Activated CD4-positive, alpha-beta T cell treated with anti-CD3 and anti-CD28 coated beads, Interleukin-2, amount 50 U/mL, for 48 hours (primary cell): Measurements from ENCODE around the gene RNF168.
"Not testable (repeated sequence)": the region's sequence is repeated elsewhere in the genome, so short reads cannot be mapped to it uniquely, and the experiment has no call there.

ENCODE experiments used
- DNase-seq, 2 experiments: peaks; one replicate each; pipeline ENCODE4 v3.0.0-alpha.2; 2020

RNF168 gene, protein sequence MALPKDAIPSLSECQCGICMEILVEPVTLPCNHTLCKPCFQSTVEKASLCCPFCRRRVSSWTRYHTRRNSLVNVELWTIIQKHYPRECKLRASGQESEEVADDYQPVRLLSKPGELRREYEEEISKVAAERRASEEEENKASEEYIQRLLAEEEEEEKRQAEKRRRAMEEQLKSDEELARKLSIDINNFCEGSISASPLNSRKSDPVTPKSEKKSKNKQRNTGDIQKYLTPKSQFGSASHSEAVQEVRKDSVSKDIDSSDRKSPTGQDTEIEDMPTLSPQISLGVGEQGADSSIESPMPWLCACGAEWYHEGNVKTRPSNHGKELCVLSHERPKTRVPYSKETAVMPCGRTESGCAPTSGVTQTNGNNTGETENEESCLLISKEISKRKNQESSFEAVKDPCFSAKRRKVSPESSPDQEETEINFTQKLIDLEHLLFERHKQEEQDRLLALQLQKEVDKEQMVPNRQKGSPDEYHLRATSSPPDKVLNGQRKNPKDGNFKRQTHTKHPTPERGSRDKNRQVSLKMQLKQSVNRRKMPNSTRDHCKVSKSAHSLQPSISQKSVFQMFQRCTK

DNA sequence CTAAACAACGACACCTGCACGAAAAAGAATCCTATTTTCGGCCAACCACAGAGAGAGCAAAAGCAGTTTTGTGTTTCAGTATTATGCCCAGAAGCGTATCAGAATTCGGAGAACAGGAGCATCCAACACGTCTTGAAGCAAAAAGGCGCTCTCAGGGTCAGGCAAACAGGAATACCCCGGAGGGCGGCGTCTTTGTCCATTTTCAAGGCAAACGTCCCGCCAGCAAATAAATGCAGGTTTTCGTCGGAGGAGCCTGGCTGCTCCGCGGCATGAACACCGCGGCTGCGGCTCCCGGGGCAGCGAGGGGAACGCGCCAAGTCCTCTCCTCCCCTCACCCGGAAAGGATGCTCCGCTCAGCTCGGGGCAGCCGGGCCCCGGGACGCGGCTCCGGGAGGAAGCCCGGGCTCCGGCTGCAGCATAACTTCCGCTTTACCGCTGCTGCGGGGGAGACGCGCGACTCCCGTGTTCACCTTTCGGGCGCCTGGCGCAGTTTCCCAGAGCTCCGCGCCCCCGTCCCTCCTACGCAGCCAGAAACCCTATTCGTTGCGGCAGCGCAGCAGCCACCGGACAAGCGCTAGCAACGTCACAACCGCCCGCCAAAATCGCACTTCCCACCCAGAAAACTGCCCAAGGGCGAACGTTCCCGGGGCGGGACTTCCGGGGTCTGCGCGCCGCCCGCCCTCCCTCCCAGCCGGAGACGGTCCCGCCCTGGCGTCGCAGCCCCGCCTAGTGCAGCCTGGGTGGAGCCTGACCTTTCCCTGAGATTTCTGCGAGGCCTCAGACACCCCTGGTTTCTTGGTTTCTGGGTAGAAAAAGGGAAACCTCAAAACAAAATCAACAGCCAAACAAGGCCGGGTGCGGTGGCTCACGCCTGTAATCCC lies at the start of gene RNF168:
Gene RNF168 (minus strand): TSS at position 573 of the 881 bp plus-strand sequence. CDS start 595 bp downstream, outside the sequence.
- DNase-seq: peak; percentile 97 to 98

DNA sequence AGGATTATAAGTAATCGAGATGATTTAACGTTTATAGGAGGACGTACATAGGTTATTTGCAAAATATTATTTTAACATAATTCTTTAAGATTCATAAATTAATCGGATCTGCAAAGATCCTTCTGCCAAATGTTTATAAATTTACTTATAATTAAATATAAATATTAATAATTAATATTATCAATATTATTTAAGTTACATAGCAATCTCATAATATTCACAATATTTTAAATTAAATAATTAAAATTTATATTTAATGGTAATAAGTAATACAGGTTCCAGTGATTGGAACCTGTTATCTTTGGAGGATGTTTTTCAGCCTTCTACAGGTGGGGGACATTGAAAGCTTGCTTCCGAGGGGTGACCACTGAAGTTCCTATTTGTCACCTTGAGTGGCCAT lies 48.7 kb upstream of the RNF168 start:
- DNase-seq: no peak

DNA sequence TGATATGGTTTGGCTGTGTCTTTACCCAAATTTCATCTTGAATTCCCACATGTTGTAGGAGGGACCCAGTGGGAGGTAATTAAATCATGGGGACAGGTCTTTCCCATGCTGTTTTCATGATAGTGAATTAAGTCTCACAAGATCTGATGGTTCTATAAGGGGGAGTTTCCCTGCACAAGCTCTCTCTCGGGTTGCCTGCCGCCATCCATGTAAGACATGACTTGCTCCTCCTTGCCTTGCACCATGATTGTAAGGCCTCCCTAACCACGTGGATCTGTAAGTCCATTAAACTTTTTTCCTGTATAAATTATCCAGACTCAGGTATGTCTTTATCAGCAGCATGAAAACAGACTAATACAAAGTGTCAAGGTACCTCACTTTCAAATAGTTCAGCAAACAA lies 46.6 kb upstream of the RNF168 start:
- not testable (repeated sequence) for DNase-seq

DNA sequence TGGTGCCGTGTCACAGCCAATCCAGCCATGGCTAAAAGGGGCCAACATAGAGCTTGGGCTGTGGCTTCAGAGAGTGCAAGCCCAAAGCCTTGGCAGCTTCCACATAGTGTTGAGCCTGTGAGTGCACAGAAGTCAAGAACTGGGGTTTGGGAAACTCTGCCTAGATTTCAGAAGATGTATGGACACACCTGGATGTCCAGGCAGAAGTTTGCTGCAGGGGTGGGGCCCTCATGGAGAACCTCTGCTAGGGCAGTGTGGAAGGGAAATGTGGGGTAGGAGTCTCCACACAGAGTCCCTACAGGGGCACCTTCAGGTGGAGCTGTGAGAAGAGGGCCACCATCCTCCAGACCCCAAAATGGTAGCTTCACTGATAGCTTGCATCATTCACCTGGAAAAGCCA lies 45.7 kb upstream of the RNF168 start:
- not testable (repeated sequence) for DNase-seq

DNA sequence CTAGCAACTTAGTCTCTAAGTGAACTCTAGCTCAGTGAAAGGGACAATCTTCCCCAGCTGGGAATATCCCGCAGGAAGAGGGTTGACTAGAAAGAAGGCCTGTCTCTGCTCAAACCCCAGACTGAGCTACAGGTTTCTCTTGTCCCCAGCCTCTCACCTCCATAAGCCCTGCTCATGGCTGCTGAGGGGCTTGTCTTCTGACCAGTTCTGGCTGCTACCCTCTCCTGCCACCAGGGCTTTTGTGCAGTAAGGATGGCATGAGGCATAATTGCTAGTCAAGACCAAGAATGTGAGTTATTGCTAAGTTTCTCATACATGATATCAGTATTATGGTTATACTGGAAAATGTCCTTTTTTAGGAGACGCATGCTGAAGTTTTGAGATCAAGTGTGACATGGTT lies 43.5 kb upstream of the RNF168 start:
- no peak for DNase-seq

DNA sequence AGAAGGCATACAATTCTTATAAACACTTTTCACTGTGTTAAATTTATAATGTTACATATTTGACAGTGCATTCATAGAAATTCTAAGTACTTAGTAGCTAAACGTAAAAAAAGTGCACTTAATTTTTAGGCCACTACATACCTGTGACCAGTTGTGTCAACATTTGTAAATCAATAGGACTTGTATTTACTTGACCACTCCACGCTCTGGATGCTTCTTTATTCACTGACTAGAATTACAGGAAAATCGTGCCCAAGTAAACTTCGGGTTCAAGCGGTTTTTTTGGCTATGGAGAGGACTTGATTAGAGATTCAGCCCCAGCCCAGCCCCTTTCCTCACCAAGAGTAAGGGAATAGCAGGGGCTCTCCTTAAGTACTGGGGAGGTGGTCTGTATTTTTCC lies 43.0 kb upstream of the RNF168 start:
- no peak for DNase-seq

DNA sequence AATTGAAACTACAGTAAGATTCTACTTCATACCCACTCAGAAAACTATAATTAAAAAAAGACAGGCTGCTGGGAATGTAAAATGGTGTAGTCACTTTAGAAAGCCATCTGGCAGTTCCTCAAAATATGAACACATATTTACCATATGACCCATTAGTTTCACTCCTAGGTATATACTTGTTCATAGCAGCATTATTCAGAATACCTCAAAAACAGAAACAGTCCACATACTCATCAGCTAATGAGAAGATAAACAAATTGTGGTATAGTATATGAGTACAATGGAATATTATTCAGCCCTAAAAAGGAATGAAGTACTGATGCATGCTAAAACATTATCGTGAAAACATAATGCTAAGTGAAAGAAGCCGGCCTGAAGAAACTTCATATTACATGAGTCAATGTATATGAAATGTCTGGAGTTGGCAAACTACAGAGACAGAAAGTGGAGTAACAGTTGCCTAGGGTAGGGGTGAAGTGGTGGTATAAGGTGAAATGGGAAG lies 41.0 kb upstream of the RNF168 start:
- no peak for DNase-seq

DNA sequence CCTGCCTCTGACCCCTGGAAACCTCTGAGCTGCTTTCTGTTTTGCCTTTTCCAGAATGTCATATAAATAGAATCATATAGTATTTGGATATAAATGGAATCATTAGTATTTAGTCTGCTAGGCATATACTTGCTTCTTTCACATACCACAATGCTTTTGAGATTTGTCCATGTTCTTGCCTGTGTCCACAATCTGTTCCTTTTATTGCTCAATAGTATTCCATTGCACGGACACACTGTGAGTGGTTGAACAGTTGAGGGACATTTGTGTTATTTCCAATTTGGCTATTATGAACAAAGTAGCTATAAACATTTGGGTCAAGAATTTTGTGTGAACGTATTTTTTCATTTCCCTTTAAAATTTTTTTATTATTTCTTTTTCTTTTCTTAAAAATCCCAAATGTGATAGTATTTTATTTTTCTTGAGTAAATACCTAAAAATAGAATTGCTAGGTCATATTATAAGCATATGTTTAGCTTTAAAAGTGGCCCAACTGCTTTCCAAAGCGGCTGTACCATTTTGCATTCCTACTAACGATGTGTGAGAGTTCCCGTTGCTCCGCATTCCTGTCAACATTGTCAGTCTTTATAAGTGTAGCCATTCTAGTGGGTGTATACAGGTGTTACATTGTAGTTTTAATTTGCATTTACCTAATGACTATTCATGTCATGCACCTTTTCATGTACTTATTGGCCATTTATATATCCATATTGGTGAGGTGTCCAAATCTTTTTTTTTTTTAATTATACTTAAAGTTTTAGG lies 38.3 kb upstream of the RNF168 start:
- no peak for DNase-seq

DNA sequence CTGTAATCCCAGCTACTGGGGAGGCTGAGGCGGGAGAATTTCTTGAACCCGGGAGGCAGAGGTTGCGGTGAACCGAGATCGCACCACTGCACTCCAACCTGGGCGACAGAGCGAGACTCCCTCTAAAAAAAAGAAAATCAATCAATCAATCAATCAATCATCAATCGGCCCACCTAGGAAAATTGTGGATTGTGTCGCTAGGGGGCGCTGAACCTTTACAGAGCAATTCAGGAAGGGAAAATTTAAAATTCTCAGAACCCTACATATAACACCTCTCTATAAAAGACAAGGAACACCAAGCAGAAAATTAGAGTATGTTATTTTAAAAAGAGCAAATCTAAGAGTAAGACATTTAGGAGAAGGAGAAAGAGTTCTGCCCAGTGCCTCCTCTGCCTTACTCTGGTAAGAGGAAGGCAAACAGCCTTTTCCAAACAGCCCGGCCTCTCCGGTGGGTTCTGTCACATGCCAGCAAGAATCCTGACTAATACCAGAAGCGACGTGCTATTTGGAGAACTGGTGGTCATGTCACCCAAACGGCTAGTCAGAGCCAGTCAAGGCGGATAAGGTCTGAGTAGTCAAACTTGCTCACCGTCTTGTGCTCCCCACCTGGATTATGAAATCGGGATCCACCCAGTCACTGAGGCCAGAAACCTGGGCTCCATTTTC lies 33.9 kb upstream of the RNF168 start:
- peak; percentile 71 to 78 for DNase-seq

DNA sequence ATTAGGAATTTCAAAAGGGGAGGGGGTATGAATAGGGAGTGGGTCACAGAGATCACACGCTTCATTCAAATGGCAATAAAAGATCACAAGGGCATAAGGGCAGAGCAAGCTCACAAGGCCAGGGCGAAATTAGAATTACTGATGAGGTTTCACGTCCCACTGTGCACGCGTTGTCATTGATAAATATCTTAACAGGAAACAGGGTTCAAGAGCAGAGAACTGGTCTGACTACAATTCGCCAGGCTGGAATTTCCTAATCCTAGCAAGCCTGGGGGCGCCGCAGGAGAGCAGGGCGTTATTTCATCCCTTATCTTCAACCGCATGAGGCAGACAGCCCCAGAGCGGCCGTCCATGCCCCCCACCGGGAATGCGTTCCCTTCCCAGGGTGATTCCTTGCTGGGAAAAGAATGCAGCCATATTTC lies 29.7 kb upstream of the RNF168 start:
- no peak for DNase-seq

DNA sequence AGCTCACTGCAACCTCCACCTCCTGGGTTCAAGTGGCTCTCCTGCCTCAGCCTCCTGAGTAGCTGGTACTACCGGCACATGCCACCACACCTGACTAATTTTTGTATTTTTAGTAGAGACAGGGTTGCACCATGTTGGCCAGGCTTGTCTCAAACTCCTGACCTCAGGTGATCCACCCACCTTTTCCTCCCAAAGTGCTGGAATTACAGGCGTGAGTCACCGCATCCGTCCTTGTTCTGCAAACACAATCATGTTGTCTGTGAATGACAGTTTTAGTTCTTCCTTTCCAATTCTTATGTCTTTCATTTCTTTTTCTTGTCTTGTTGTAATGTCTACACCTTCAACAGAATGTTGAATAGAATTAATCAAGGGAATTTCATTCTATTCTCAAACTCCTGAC lies 27.9 kb upstream of the RNF168 start:
- DNase-seq: no peak

DNA sequence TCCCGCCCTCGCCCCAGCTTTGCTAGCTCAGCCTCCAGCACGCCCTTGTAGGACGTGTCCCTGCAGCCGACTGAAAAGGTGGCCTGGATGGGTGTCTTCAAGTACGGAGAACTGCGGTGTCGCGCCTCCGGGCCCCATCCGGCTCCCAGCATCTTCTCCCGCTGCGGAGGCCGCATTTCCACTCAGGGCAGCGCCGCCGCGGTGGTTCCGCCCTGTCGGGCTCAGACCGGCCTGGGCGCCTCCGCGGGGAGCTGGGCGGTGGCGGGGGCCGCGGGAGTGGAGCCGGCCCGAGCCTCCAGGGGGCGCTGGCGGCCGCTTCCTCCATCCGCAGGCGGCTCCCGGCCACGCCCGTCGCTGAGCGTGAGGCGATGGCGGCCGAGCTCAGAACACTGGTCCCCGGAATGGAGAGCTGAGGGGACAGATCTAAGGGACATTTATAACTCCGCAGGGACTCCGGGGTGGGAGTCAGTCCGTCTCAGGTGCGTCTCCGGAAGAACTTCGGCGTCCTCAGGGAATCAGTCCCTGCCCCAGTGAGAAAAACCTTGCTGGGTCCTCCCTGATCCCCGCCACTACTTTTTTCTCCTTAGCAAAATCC lies 25.2 kb upstream of the RNF168 start:
- peak; percentile 90 for DNase-seq

DNA sequence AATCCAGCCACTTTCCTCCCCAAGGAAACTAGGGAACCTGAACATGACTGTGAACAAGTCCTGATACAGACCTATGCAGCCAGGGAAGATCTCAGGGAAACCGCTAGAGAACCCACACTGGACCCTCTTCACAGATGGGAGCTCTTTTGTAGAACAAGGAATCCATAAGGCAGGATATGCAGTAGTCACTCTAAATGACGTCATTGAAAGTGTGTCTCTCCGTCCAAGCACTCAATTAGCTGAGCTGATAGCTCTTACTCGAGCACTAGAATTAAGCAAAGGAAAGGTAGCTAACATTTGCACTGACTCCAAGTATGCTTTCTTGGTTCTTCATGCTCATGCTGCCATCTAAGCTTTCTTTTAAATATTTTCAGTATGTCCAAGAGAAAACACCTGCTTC lies 21.6 kb upstream of the RNF168 start:
- no peak for DNase-seq

DNA sequence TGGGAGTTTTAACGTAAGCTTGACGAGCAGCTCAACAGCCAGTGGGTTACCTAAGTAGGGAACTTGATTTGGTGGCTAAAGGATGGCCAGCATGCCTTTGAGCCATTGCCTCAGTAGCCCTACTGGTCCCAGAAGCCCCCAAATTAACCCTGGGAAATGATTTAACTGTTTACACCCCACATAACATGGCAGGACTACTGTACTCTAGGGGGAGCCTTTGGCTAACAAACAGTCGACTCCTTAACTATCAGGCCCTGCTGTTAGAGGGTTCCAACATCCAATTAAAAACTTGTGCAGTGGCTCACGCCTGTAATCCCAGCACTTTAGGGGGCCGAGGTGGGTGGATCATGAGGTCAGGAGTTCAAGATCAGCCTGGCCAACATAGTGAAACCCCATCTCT lies 21.0 kb upstream of the RNF168 start:
- no peak for DNase-seq

DNA sequence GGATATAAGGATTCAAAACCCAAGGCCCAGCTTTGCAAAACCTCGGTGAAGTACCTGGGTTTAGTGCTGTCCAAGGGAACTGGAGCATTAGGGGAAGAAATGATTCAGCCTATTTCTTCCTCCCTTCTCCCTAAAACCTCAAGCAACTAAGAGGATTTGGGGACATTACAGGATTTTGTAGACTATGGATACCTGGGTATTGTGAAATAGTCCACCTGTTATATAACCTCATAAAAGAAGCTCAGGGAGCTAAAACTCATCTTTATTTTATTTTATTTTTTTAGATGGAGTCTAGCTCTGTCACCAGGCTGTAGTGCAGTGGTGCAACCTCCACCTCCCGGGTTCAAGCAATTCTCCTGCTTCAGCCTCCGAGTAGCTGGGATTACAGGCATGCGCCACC lies 20.3 kb upstream of the RNF168 start:
- DNase-seq: no peak

DNA sequence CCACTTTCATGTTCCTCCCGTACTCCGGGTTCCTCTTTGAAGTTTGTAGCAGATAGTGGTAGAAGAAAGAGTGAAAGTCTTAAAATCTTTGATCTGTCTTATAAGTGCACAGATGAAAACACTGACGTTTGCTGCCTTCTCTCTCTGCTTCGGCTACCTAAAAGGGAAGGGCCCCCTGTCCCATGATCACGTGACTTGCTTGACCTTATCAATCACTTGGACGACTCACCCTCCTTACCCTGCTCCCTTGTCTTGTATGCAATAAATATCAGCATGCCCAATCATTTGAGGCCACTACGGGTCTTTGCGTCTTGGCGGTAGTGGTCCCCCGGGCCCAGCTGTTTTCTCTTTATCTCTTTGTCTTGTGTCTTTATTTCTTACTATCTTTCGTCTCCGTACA lies 17.7 kb upstream of the RNF168 start:
- DNase-seq: not testable (repeated sequence)

DNA sequence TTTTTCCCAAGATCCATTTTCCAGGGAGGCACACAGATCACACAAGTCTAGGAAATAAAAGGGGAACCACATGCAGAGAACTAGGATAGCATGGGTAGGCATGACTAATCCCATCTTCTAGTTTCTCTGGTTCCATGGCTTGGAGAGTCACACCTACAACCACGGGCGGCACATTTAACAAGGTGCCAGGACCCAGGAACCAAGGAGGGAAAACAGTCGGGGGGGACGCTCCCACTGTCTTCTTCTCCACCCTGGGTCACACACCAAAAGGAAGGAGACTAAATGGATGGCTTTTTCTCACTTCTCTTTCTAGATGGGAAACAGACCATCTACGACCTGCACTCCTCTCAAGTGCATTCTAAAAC lies 16.1 kb upstream of the RNF168 start:
- peak; percentile 52 to 60 for DNase-seq

DNA sequence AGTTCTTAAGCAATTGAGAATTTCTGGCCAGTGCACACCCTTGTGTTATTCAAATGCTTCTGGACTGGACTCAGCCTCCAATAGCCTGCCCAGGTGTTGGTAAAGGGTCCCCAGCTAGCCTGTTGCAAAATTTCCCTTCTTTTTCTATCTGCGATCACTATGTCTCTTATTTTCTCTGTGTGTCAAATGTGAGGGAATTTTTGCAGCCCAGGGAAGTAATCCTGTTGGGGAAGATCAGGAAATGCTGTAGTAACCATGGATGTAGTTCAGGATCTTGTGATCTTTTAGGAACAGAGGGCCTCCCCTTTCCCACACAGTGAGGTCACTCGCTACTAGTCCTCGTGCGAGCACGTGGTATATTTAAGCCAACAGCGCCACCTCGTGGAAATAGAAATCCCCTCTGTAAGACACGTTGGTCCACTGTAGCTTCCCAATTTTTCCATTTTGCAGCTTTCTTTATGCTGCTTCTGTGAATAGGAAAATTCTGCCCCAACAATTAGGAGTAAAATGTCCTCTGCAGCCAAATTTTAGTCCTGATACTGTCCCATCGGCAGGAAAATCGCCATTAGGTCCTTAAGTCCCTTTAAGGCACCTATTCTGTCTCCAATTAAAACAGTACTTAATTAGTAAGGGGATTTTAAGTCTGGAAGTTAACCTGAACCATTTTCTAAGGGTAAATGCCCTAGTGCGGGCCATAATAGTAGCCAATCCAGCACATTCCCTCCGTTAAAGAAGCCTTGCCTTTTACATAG lies 15.6 kb upstream of the RNF168 start:
- peak; percentile 69 to 77 for DNase-seq

DNA sequence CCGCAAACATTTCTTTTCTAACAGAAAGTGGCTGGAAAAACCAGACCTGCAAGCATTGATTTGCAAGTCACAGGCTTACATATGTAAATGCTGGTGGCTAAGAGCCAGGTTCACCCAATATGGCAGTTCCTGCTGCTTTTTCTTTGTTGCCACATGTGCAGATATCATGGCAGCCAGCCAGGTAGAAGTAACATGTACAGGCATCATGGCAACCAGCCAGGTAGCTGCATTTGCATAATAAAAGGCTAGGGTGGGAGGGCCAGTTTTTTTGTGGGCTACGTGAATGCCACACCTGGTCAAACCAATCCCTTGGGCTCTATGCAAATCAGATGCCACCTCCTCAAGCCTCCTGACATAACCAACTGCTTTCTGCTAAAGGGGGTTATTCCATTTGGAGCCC lies 14.4 kb upstream of the RNF168 start:
- DNase-seq: no peak

DNA sequence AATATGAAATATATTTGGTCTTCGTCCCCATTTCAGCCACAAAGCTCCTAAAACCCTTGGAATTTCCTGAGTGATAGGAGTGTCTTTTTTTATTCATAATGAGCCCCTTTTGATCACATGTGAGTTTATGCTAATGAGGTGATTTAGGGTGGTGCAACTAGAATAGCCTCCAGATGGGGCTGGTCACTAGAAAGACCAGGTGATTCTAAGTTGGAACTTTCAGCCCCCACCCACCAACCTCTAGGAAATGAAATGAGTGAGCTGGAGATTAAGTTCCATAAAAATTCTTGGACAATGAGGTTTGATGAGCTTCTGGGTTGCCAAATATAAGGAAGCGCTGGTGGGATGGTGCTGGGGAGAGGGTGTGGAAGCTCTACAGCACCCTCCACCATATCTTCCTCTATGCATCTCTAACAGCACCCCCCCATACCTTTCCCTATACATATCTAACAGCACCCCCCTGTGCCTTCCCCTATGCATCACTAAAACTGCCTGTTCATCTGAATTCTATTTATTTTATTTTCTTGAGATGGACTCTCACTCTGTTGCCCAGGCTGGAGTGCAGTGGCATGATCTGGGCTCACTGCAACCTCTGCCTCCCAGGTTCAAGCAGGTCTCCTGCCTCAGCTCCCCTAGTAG lies 13.7 kb upstream of the RNF168 start:
- no peak for DNase-seq
